Left renal pelvis (tissue), 4 donors: ENCODE results near the gene ARHGAP26. TPM values are rescaled to one million over a fixed set of nuclear protein-coding genes. Genes with fewer than 3 reads are reported as not detected.

Experiments
- DNase-seq, 4 donors: peaks; one replicate each; pipeline ENCODE4 v3.0.0-alpha.2; 2013; ENCODE audit warnings: low read depth in 4 of 4, low spot score in 3 of 4
- polyA plus RNA-seq, 4 donors: library from polyadenylated mRNA; unstranded; fragments of 120-200 nt; gene quantifications; one replicate each; pipeline ENCODE4 v1.2.1, GENCODE V29; 2013; ENCODE audit not compliant: insufficient read length in 4 of 4

The ARHGAP26 gene
- polyA plus RNA-seq, 4 donors = 9.9 to 12.9 (median 11.1) TPM

- DNase-seq = no peak
Observed at GRCh38 chr5:143024228-143024920, 254.2 kb downstream of the ARHGAP26 start.

- no peak for DNase-seq
Observed at GRCh38 chr5:143025376-143025775, 255.2 kb downstream of the ARHGAP26 start.

GRCh38 chr5:143025971-143026370, 255.8 kb downstream of the ARHGAP26 start:
- DNase-seq = no peak

GRCh38 chr5:143026380-143026779, 256.2 kb downstream of the ARHGAP26 start:
- DNase-seq = no peak

GRCh38 chr5:143029293-143029692, 259.1 kb downstream of the ARHGAP26 start:
- DNase-seq = no peak

GRCh38 chr5:143030349-143030748, 260.2 kb downstream of the ARHGAP26 start:
- no peak for DNase-seq

GRCh38 chr5:143031781-143032580, 261.8 kb downstream of the ARHGAP26 start:
- no peak for DNase-seq

- DNase-seq = no peak
Observed at GRCh38 chr5:143032581-143032836, 262.3 kb downstream of the ARHGAP26 start.

GRCh38 chr5:143033535-143034250, 263.5 kb downstream of the ARHGAP26 start:
- DNase-seq = no peak

GRCh38 chr5:143036146-143036927, 266.2 kb downstream of the ARHGAP26 start:
- DNase-seq = no peak

- no peak for DNase-seq
Observed at GRCh38 chr5:143037071-143037470, 266.9 kb downstream of the ARHGAP26 start.

GRCh38 chr5:143037708-143038107, 267.5 kb downstream of the ARHGAP26 start:
- DNase-seq = no peak

- no peak for DNase-seq
Observed at GRCh38 chr5:143040622-143041021, 270.4 kb downstream of the ARHGAP26 start.

GRCh38 chr5:143041461-143041860, 271.3 kb downstream of the ARHGAP26 start:
- no peak for DNase-seq

- DNase-seq = no peak
Observed at GRCh38 chr5:143041972-143042770, 272.0 kb downstream of the ARHGAP26 start.

- no peak for DNase-seq
Observed at GRCh38 chr5:143044265-143044664, 274.1 kb downstream of the ARHGAP26 start.

GRCh38 chr5:143045062-143045461, 274.9 kb downstream of the ARHGAP26 start:
- DNase-seq = no peak

- DNase-seq = no peak
Observed at GRCh38 chr5:143046314-143046713, 276.1 kb downstream of the ARHGAP26 start.

- no peak for DNase-seq
Observed at GRCh38 chr5:143047091-143047490, 276.9 kb downstream of the ARHGAP26 start.

GRCh38 chr5:143050183-143050582, 280.0 kb downstream of the ARHGAP26 start:
- no peak for DNase-seq
